GM19438 (cell line): Measurements from ENCODE around the gene ABHD14A.
"Not testable (repeated sequence)": the region's sequence is repeated elsewhere in the genome, so short reads cannot be mapped to it uniquely, and the experiment has no call there.

Experiments used
- ATAC-seq: cut with Tn5 transposase; IDR thresholded peaks from one replicate; pipeline ENCODE4 v1.9.1; 2021; ENCODE audit warnings: low read depth; ENCODE audit not compliant: unreplicated experiment

Gene ABHD14A

GRCh38 chr3:51990501-51990971 is 15.7 kb downstream of the ABHD14A start:
- ATAC-seq: not testable (repeated sequence)

- ATAC-seq: no peak
Observed at GRCh38 chr3:51992017-51992682, 17.3 kb downstream of the ABHD14A start.

- not testable (repeated sequence) for ATAC-seq
Observed at GRCh38 chr3:51993657-51994056, 18.8 kb downstream of the ABHD14A start.

DNA sequence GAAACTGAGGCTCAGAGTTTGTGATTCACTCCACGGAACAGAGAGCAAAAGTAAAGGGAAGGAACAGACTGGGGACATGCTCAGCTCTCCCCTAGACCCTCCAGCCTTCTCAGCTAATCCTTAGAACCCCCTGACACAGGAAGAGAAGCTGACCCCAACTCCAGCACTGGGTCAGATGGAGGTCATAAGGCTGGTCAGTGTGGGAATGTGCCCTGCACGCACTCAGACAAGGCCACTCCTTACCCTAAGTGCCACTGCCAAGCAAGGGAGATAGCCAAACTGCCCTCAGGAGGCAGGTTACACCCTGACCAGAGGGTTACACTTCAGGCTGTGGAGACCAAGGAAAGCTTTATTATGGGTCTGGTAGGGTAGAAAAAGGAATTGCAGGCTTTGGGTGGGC is 19.7 kb downstream of the ABHD14A start:
- no peak for ATAC-seq

GRCh38 chr3:51995346-51996163 is 20.7 kb downstream of the ABHD14A start, which contains the start of gene RPL29:
Gene RPL29 (minus strand): TSS chr3:51995895. CDS start chr3:51995461, 434 bp downstream.
- peak; percentile 85 for ATAC-seq

GRCh38 chr3:51997172-51997571 is 22.3 kb downstream of the ABHD14A start:
- ATAC-seq: no peak

DNA sequence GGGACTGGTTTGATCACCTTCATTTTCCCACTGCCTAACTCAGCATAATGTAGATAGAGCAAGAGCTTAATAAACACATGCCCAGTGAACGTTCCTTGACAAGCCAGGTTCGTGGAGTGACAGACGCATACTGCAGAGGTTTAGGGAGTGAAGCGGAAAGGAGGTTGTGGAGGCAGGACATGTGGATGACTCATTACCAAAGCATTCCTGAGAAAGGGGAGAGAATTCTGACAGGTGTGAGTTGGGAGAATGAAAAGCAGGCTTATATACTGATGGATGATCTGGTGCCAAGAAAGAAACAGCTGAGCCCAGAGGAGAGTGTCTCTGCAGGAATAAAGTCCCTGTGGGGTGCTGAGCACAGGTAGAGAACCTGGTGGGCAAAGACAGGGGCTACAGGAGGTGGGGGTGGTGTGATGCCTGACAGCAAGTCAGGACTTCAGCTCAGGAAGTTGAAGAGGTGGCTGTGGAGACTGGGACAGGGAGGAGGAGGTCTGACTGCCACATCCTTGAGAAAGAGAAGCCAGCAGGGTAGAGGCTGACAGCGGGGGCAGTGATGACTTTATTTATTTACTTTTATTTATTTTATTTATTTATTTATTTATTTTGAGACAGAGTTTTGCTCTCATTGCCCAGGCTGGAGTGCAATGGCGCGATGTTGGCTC is 23.2 kb downstream of the ABHD14A start:
- ATAC-seq: no peak

GRCh38 chr3:51998774-51999173 is 23.9 kb downstream of the ABHD14A start:
- no peak for ATAC-seq

DNA sequence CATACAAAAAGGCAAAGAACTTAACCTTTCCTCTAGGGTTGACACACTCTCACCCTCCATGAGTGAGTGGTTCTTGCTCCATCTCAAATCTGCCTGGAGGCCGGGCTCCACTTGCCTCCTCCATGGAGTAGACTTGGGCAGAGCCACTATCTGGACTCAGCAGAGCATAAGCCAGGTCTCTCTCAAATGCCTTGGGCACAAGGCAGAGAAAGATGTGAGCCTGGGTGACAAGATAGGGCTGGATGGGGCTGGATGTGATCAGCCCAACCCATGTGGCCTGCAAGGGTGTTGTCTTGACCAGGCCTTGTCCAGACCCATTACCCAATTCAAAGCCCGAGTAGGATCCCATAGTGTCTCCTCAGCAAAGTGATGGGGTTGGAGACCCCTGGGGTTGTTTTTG is 25.0 kb downstream of the ABHD14A start:
- ATAC-seq: no peak

DNA sequence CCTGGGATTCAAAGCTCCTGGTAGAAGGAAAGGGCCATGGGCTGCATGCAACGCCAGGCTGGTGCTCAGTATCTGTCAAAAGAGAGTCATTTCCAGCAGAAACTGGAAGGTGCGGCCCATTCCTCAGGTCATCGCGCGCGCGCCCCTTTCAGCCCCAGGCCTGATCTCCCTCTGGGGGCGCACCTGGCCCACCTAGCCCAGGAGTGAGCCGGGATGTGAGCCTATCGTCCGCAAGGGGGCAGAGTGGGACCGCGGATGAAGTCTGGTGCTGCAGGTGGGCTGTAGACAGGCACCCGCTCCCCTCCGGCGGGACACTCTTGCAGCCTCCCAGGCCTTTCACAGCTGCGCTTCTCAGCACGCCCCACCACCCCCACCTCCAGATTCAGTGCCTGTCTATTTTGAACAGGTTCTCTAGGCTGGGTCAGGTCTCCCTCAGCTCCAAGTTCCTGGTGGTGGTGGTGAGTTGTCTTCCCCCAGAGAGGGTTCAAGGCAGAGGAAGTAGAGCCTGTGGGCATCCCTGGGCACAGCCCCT is 26.6 kb downstream of the ABHD14A start:
- no peak for ATAC-seq

DNA sequence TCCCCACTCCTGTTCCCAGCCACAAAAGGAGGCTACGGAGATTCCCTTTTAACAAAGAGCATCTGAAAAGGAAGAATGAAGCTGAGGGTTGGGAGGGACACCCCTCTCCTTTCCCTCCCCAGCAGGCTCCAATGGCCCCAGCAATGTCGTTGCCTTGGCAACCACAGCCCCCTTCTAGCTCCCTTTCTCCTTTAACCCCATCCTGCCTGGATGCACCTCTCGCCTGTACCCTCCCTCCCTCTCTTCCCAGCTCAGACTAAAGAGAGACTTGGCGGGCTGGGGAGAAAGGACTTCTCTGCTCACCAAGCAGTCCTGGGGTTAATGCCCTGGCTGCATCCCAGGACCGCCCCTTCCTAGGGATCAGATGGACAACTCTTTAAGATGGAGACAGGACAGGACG is 27.9 kb downstream of the ABHD14A start:
- no peak for ATAC-seq

DNA sequence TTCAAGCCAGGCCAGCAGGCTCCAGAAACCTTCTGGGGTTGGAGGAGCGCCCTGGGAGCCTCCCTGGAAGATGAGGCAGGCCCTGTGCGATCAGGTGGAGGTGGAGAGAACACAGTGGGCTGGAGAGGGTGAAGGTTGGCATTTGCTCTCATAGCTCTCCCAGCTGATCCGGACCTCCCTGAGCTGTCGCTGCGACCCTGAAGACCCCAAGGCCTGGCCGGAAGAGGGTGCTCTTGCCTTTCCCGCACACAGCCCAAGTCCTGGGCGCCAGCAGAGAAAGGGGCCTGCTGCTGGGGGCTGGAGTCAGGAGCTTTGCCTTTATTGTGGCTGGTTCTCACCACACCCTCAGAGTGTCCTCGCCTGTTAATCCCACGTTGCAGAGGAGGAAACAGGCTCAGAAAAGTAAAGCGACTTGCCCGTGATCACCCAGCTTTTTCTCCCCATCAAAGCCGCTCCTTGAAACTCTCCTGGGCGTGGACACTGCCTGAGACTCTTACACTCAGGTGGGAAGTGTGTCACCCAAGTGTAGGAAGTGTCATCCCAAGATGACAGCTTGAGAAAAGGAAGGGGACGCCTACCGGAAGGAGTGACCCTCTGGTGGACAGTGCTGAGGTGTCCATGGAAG is 29.4 kb downstream of the ABHD14A start:
- no peak for ATAC-seq

DNA sequence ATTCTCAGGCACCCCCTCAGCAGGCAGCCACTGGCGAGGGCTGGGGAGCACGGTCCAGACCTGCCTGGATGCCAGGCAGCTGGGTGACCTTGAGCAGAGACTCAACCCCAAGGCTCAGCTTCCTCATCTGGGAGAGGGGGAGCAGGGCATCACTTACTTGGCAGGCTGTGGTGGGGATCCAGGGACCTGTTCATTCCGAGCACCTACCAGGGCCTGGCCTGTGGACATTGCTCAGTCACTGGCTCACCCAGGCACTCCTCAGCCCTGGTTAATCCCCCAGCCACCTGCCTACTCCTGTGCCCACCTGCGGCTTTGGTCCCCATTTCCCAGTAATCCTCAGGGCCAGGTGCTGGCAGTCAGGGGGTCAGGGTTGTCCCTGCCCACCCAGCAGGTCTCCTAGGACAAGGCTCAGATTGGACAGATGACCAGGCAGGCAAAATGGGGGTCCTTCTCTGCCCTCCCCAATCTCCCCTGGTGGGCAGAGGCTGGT is 30.1 kb downstream of the ABHD14A start:
- ATAC-seq: no peak

GRCh38 chr3:52005571-52005986 is 30.7 kb downstream of the ABHD14A start:
- ATAC-seq: no peak

- ATAC-seq: no peak
Observed at GRCh38 chr3:52006017-52006819, 31.4 kb downstream of the ABHD14A start.

- no peak for ATAC-seq
Observed at GRCh38 chr3:52006820-52007133, 31.9 kb downstream of the ABHD14A start.

DNA sequence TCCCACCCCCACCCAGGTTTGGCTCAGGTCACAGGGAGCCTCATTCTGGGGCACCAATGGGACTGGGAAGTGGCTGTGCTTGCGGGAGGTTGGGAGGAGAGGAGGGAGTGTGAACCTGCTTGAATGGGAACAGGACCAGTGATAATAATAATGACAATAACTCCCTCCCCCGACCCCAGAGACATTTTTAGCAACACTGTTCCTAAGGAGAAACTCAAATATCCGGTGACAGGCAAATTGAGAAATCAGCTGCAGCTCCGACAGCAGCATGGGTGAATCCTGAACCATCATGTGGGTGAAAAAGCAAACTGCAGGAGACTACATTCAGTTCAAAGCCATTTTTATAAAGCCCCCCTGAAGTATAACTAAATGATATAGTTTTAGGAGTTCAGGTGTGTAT is 32.4 kb downstream of the ABHD14A start:
- ATAC-seq: no peak

DNA sequence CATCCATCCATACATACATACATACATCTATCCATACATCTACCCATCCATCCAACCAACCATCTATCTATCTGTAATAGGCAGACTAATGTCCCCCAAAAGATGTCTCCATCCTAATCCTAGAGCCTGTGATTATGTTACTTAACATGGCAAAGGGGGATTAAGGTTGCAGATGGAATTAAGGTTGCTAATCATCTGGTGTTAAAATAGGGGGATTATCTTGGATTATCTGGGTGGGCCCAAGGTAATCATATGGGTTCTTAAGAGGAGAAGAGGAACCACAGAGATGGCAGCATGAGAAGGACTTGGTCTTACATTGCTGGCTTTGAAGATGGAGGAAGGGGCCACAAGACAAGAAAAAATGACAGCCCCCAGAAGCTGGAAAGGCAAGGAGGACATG is 35.6 kb downstream of the ABHD14A start:
- no peak for ATAC-seq

DNA sequence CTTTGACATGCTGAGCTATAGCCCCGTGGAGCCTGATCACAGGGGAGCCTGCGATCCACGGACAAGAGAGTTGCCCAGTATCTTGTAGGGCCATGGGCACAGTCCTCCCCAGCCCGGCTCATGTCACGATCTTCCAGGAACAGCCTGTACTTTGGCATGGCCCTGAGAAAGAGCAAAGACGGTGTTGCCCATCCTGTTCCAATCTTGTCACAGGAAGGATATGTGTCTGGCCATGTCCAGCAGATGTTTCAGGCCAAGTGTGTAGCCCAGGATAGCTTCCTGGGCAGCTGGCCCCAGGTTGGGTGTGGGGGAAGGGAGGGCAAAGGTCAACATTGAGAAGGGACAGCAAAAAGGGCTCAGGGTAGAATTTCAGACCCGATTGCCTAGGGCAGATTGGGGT is 37.8 kb downstream of the ABHD14A start:
- no peak for ATAC-seq
